ENCODE data around the gene VWC2L.

Gene VWC2L

DNA sequence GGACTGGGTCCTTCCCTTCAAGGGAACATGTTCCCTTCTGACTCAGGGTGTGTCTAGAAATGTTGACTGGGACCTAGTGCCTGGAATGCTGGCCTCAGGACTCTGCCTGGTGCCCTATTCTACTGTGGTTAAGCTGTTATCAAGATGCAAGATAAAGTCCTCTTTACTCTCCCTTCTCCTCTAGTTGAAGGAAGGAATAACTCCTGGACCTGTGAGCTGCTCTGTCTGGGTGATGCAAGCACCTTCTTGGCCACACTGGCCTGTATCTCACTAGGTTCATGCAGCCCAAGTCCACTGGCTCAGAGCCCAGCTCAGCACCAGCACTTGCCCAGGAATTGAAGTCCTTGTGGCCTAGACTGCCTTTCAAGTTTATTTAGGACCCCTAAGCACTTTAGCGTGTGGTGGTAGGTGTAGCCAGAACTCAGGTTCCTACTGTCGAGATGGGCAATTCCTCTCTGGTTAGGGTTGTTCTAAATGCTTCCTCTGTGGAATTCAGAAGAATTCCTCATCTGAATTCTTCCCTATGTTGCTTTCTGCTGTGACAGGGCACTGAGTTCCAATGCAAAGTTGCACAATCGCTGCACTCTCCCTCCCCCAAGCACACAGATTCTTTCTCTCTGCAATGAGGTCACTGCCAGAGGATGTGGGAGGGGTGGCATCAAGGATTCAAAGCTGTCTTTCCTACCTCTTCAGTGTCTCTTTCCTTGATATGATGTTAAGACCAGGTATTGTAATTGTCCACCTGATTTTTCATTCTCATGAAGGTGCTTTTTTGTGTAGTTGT is 54.7 kb downstream of the VWC2L start:
- DNase-seq (ENCODE audit: low read depth in 4 of 4, low spot score in 1 of 4): no peak

DNA sequence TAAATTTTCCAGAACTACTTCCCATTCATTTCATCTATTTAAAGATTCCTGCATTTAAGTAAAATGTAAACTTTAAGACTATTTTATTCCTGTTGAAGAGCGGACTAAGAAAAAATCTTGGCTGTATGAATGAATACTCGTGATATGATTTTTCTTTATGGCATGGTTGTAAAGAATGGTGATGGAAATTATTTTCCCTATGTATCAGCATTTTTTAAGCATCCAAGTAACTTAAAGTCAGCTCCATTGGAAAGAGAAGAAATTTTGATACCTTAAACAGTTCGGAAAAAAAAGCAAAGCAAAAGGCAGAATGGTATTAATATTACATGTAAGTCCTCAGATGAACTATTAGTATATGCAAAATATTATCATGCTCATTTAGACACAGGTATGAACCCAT is 58.9 kb downstream of the VWC2L start:
- no peak for DNase-seq (ENCODE audit: low read depth in 4 of 4, low spot score in 1 of 4)

DNA sequence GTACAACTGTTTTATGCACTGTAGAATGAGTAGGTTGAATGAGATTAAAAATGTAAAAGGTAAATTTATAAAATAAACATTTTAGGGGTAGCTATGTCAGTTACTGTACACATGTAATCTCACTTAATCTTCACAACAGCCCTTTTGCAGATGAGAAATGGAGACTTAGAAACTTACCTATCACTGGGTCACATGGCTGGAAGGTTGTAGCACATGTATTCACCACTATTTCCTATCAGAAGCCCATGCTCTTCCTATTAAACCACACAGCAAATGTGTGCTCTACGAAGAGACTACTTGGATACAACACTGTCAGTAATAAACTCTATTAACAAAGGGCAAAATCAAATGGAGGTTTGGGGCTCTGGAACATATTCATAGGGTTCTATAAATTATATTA is 60.5 kb downstream of the VWC2L start:
- DNase-seq (ENCODE audit: low read depth in 4 of 4, low spot score in 1 of 4): no peak

DNA sequence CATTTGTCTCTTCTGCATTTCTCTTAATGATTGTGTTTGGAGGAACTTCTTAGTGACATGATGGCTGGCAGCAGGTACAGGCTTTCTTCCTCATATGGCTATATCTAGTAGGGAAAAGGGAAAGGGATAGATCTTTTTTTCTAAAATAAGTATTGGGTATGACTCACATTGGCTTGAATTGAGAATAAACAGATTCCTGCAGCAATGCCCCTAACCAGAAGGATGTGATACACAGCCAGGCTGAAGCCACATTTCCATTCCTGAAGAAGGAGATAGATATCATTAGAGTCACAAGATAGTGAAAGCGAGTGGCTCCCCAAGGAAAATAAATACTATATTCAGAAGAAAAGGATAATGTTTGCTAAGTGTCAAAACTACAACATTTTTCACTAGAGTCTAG is 61.1 kb downstream of the VWC2L start:
- DNase-seq (ENCODE audit: low read depth in 4 of 4, low spot score in 1 of 4): no peak

DNA sequence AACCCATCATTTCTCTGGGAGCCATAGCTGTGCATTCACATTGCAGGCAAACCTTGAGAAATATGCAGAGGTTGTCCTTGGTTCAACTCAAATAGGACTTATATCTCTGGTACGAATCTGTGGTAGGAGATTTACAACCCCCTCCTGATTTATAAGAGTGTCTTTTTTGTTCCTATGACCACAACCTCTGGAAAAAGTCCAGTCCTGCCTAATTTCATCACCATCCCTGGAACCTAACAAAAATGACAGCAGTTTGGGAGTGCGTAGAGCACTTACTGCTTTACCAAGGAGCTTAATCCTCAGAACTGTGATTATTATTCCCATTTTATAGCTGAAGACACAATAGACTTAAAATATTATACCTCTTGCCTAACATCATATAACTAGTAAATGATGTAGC is 66.5 kb downstream of the VWC2L start:
- no peak for DNase-seq (ENCODE audit: low read depth in 4 of 4, low spot score in 1 of 4)

DNA sequence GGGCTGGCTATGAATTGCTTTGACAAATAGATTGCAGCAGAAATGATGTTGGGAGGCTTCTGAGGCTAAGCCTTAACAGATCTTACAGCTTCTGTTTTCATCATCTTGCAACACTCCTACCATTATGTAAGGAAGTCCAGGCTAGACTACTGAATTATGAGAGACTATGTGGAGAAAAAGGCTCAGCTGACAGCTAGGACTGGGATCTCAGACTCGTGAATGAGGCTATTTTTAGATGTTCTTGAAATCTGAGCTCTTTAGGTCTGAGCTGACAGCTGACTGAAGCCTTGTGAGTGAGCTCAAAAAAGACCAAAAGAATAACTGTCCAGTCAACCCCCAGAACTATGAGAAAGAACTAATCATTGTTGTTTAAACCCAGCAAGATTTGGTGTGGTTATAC is 70.3 kb downstream of the VWC2L start:
- no peak for DNase-seq (ENCODE audit: low read depth in 4 of 4, low spot score in 1 of 4)

DNA sequence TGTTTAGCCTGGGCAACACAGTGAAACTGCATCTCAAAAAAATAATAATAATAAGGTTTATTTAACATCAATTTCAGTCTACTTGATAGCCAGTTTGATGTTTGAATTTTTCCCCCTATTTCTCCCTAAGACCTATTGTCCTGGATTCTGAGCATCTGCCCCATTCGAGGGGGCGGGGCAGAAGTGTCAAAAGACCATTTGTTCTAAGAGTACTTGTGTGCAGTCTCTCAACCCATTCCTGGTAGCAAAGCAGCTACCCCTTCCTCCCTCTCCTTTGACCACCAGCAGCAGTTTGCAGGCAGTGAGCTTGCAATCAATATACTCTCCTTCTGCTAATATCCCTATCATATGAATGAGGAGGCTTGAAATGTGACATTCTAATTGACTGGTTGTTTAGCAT is 71.9 kb downstream of the VWC2L start:
- no peak for DNase-seq (ENCODE audit: low read depth in 4 of 4, low spot score in 1 of 4)

DNA sequence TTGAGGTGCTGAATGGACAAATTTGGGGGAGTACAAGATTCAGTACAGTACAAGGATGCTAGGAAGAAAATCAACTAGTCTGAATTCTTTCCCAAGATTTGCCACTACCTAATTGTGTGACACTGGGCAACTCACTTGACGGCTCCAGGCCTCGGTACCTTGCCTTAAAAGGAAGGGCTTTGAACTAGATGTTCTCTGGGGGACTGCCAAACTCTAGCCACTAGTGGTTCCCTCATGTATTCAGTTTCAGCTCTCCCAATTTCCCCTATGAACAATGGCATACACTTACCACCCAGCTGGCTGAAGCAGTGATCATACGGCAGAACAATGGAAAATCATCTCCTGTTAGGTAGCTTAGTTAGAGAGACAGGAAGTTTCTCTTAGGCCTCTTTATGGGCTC is 73.4 kb downstream of the VWC2L start:
- no peak for DNase-seq (ENCODE audit: low read depth in 4 of 4, low spot score in 1 of 4)

DNA sequence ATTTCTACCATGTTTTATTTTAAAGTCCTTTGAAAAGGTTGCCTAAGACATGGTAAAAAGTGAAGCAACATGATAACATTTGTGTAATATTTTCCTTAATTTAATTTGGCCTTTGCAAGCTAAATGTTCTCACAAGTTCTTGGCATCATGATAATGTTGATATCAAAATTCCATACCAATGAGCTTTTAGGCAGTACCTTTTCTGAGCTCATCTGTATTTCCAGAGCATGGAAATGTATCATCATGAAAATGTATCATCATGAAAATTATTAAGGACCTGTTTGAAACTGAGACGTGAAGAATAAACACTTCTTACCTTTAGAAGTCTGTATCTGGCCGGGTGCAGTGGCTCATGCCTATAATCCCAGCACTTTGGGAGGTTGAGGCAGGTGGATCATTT is 73.8 kb downstream of the VWC2L start:
- DNase-seq (ENCODE audit: low read depth in 4 of 4, low spot score in 1 of 4): no peak

DNA sequence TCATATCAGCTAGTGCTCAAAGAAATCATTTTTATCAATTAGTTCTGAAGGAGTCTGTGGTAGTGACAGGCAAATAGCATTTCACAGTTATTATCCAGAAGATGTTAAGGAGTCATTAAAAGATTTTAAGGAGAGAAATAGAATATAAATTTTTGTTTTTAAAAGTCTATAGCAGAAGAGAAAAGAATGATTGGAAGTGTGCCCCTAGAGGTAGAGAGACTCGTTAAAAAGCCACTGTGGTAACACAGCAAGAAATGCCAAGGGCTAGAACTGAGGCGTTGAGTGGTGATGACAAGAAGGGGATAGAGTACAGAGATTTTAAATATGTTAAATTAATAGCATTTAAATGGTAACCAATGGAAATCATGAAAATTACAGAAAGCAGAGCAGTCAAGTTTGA is 78.3 kb downstream of the VWC2L start:
- DNase-seq (ENCODE audit: low read depth in 4 of 4, low spot score in 1 of 4): no peak

DNA sequence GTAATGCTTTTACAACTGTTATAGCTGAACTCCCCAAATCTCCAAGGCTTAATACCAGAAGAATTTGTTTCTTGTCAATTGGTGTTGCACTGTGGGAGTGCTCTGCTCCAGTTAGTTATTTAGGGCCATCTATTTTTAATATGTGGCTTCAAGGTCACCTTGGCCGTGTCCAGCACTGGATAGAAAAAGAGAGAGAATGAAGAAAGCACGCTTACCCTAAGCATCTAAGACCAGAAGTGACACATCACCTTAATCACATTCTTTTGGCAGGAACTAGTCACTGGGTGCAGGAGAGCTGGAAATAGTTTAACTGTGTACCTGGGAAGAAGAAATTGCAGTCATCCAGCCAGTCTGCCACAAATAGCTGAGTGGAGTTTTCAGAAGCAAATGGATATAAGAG is 78.8 kb downstream of the VWC2L start:
- no peak for DNase-seq (ENCODE audit: low read depth in 4 of 4, low spot score in 1 of 4)

DNA sequence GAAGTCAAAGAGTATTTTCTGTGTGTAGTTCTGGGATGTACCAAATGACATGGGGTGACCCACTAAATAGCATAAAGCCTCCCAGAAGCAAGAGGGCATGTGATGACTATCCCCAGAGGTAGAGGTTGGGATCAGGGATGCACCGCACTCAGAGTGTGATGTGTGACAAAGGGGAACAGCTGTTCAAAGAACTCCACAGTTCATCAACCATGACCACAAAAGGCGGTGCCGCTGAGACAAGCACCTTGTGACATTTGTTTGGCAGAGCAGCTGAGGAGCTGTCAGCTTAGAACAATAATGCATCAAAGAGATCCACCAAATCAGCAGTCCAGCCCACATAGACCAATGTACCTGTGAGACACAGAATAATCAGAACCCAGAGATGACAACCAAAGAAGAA is 81.3 kb downstream of the VWC2L start:
- DNase-seq (ENCODE audit: low read depth in 4 of 4, low spot score in 1 of 4): no peak

DNA sequence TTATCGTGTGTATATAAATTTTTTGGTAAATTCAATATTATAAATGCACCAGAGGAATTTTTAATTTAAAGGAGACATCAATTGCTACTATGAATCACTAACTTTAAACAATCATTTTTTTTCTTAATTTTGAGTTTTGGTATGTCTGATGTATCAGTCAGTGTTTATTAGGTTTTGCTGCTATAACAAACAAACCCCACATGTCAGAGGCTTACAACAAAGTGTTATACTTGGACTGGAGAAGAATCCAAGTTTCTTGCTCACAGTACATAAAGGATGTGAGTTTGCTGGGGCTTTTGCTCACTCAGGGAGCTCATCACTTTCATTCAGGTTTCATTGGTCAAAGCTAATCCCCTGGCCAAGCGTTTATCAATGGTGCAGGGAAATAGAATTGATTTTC is 81.8 kb downstream of the VWC2L start:
- no peak for DNase-seq (ENCODE audit: low read depth in 4 of 4, low spot score in 1 of 4)

DNA sequence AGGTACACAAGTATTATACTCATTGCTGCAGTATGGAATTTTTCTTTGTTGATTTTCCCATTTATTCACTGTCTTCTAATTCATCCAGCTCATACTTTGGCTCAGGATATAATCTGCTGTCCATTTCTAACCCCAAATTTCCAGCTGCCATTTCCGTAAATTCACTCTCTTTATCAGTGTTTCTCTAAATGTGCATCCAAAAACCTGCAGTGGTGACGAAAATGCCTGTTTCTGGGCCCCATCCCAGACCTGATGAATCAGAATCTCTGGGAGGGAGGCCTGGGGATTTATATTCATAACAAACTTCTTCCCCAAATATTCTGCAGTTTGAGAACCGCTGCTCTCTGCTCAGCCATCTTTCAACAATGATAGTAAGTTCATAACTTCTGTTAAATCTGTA is 86.6 kb downstream of the VWC2L start:
- DNase-seq (ENCODE audit: low read depth in 4 of 4, low spot score in 1 of 4): no peak

DNA sequence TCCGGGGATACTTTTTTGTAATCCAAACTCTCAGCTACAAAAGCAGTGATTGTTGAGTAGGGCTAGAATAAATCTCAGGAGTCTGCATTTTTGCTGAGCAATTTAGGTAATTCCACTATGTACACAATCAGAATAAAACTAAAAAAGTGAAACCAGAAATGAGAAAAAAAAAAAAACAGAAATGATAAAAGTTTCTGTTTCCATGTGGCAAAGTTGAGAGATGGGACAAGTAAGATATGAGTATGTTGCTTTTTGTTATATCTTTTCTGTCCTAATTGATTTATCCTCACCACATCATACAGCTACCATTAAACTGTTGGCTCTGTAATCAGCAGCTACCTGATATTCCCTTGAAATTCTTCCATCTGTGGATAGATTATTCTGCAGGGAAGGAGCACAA is 92.7 kb downstream of the VWC2L start:
- no peak for DNase-seq (ENCODE audit: low read depth in 4 of 4, low spot score in 1 of 4)

DNA sequence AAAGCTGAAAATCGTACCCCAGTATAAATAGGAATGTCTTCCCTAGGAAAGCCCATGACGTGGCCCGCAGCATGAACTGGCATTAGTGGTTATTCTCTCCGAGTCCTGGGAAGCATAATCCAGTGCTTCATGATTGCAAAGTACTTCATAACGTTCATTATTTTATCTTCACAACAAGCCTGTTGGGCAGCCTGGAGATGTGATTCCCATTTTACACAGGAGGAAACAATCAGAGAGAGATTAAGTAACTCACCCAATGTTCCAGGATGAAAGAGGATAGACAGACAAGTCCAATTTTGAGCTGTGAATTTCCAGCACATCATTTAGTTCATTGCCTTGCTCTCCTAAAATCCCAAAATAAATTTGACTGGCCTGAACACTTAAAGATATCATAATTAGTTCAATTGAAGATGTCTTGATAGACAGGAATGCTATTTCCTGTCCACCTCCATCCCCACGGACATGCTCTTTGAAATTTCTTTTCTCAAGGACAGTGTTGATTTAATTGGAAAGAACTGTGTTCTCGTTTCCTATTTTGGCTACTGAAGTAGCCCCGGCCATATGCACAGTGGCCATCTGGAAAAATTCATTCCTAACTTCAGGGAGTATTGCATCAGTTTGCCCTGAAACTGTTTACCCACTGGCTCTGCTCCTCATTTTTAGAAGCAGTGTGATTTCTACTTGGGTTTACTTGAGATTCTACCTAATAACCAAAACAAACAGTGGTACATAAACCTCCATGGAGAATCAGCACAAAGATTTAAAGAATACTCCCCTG is 93.9 kb downstream of the VWC2L start:
- DNase-seq (ENCODE audit: low read depth in 4 of 4, low spot score in 1 of 4): no peak

DNA sequence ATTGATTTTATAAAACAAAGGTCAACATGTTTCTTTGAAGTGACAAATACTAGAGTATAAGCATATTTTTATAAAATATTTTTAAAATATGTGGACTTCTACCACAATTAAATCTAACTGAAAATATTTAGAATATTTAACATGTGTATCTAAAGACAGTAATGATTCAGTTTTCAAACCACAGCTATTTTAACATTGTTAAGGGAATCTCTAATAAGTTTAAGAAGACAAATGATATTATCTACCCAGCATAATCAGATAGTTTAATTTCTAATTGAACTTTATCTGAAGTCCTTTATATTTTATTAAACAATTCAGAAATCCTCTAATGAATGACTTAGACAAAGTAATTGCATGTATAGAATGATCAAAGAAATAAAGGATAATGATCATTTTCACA is 96.2 kb downstream of the VWC2L start:
- no peak for DNase-seq (ENCODE audit: low read depth in 4 of 4, low spot score in 1 of 4)

DNA sequence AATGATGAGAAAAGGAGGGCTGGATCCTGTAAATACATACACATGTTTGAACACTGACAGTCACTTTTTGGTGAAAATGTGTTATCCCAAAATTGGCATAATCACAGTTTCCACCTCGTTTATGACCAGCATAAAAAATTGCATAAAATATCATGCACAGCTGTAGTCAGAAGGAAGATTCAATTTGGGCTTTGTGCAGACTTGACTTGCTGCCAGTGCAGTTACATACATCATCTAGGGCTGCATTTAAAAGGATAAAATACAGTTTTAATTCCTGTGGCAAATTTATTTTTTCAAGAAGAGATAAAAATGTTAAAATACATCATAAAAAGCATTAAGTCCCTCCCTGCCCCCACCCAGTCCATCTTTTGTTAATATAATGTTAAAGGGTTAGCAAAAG is 103.8 kb downstream of the VWC2L start:
- DNase-seq (ENCODE audit: low read depth in 4 of 4, low spot score in 1 of 4): no peak

DNA sequence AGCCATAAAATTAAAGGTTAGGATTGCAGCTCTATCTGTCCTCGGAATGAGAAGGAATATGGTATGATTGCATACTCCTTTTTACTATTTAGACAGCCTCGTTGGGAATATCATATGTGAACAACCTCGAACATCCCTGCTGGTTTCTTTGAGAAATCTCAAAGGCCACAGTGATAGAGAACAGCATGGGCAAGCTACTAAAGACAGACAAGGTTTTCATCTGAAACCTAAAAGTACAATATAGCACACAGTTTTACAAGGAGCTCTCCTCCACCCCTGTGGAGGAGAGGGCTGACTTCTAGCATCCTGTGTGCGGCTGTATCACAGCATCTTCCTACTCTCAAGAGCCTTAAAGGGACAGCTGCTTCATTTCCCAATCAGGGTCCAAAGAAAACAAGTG is 104.3 kb downstream of the VWC2L start:
- DNase-seq (ENCODE audit: low read depth in 4 of 4, low spot score in 1 of 4): no peak

DNA sequence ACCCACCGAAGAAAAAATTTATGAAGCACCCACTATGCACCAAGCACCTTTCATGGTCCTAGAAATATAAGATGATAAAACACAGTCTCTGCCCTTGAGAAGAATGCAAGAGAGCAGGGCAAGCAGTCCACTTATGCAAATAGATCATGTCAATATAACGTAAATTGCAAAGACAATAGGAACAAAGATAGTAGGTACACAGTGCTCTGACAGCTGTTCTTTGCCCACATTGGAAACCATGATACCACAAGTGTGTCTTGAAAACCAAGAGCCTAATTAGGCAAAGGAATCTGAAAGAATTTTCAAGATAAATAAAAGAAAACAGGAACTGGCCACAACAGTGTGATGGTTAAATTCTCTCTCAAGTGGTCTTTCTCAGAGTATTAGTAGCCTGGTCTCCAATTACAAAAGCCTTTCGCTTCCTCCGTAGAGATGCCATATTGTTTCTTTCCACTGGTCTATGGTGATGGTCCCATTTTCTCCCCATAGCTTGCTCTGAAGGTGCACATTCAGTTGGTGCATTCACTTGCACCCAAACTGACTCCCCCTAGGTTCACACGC is 108.5 kb downstream of the VWC2L start:
- DNase-seq (ENCODE audit: low read depth in 4 of 4, low spot score in 1 of 4): no peak

DNA sequence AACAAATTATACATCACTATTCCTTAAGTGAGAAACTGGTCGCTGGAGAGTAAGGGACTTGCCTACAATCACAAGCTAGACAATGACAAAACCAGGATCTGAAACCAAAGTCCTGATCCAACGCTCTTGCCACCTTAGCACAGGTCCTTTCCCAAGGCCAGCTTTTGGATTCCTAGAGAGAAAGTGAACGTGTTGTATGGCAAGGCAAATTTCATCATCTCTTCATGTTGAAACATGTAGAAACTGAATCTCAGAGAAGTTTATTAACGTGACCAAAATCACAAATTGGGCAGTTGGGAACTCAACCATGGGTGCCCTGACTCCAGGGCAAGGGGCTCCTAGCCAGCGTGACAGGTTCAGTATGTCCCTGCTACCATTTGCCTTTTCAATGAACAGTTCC is 118.2 kb downstream of the VWC2L start:
- no peak for DNase-seq (ENCODE audit: low read depth in 4 of 4, low spot score in 1 of 4)

DNA sequence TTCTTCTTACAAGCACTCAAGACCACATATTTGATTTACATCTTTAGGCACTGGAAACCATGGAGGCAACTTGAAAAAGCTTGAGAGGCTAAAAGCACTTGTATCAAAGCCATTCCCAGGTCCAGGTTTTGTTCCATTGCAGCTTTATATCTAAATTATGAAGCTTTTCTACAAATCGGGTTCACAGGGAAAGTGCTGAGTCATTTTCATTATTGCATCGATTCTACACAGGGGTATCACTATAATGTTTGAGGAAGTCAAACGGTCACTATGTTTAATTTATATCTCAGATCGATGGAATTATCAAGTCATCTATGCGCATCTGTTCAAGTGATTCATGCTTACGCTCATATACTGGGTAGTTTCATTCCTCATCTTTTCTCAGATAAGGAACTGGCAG is 118.7 kb downstream of the VWC2L start:
- no peak for DNase-seq (ENCODE audit: low read depth in 4 of 4, low spot score in 1 of 4)

DNA sequence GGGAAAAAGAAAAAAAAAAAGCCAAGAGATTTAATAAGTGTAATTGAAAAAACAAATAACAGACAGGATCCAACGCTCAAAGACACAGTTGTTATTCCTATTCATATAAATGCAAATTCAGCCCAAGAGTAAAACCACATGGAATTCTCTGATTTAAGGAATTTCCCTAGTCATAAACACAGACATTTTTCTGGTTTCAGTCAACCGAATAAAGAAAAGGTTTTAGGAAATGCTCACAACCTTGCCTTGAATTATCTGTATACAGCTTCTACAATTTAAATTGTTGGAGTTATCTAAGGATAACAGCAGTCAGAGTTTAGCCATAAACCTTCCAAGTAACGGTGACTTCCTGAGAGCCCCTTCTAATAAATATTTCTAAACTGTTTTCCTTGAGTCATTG is 122.7 kb downstream of the VWC2L start:
- no peak for DNase-seq (ENCODE audit: low read depth in 4 of 4, low spot score in 1 of 4)

Data from stimulated activated CD4-positive, alpha-beta T cell treated with anti-CD3 and anti-CD28 coated beads, Interleukin-1b, Interleukin-23, amount 100 ng/mL, for 24 hours (primary cell).